Osteoblast (primary cell): Measurements from ENCODE around the gene MNAT1. TPM values are rescaled to one million over a fixed set of nuclear protein-coding genes. Genes with fewer than 3 reads are reported as not detected.

Experiments
- DNase-seq: peaks from one replicate; pipeline ENCODE4 v3.0.0; 2011; ENCODE audit warnings: low spot score, mixed read lengths; ENCODE audit not compliant: insufficient read length; ENCODE audit errors: missing footprints
- H2AFZ ChIP-seq: 2 replicates; pipeline ENCODE4 v1.6.0; 2011; ENCODE audit warnings: mild to moderate bottlenecking, low read length
- H3K27ac ChIP-seq: 2 replicates; pipeline ENCODE4 v1.5.1; 2011; ENCODE audit warnings: mild to moderate bottlenecking, low read depth, low read length, moderate library complexity
- H3K27me3 ChIP-seq: 2 replicates; pipeline ENCODE4 v1.6.0; 2012; ENCODE audit warnings: mild to moderate bottlenecking, control low read depth, inconsistent platforms, low read length, moderate library complexity; ENCODE audit not compliant: insufficient read depth
- H3K36me3 ChIP-seq: 2 replicates; pipeline ENCODE4 v1.5.1; 2011; ENCODE audit warnings: mild to moderate bottlenecking, low read length, control low read depth, moderate library complexity; ENCODE audit not compliant: insufficient read depth
- H3K4me1 ChIP-seq: 2 replicates; pipeline ENCODE4 v1.5.1; 2011; ENCODE audit warnings: mild to moderate bottlenecking, low read length, control low read depth, moderate library complexity; ENCODE audit not compliant: insufficient read depth
- H3K4me2 ChIP-seq: 2 replicates; pipeline ENCODE4 v1.6.0; 2011; ENCODE audit warnings: mild to moderate bottlenecking, low read length; ENCODE audit not compliant: insufficient read depth
- H3K4me3 ChIP-seq: fragments of 200-600 bp; sonication (generic); 3 replicates; pipeline ENCODE4 v1.5.1; 2012; ENCODE audit warnings: mild to moderate bottlenecking, low read length, inconsistent platforms; ENCODE audit not compliant: insufficient read depth
- H3K79me2 ChIP-seq: 2 replicates; pipeline ENCODE4 v1.6.0; 2012; ENCODE audit warnings: mild to moderate bottlenecking, low read length, control low read depth, inconsistent platforms; ENCODE audit not compliant: insufficient read depth
- H3K9me3 ChIP-seq: 2 replicates; pipeline ENCODE4 v1.5.1; 2011; ENCODE audit warnings: low read depth, low read length, control low read depth
- H4K20me1 ChIP-seq: 2 replicates; pipeline ENCODE4 v1.6.0; 2012; ENCODE audit warnings: mild to moderate bottlenecking, low read length, control low read depth; ENCODE audit not compliant: insufficient read depth
- CTCF ChIP-seq: IDR thresholded peaks from 2 replicates; pipeline ENCODE4 v1.5.1; 2011; ENCODE audit warnings: mild to moderate bottlenecking, low read depth, low read length, moderate library complexity; ENCODE audit errors: extremely low read depth
- total RNA-seq: library from RNA; depleted of rRNA; stranded (reverse); fragments of >200 nt; gene quantifications from 2 replicates; pipeline ENCODE4 v1.2.3, GENCODE V29; 2012

Gene MNAT1
- total RNA-seq, 1 donor, result 51.4 TPM

- no peak for TF ChIP-seq CTCF
- Histone ChIP-seq H4K20me1 (no peaks in the 10 kb centered on the region), H2AFZ (no peak overlapping the region), H3K27me3 (no peaks in the 10 kb centered on the region), H3K4me3 (no peak overlapping the region), H3K4me2 (no peak overlapping the region), H3K79me2 (no peaks in the 10 kb centered on the region), H3K27ac (no peak overlapping the region), H3K4me1 (no peaks in the 10 kb centered on the region), H3K36me3 (no peaks in the 10 kb centered on the region), H3K9me3 (no peaks in the 10 kb centered on the region)
- no peak for DNase-seq
Observed at GRCh38 chr14:60925286-60925685, 190.7 kb downstream of the MNAT1 start.

- Histone ChIP-seq H3K27ac (no peak overlapping the region), H3K36me3 (no peaks in the 10 kb centered on the region), H4K20me1 (no peaks in the 10 kb centered on the region), H3K27me3 (no peaks in the 10 kb centered on the region), H3K4me1 (no peaks in the 10 kb centered on the region), H3K79me2 (no peaks in the 10 kb centered on the region), H3K4me3 (no peak overlapping the region), H3K4me2 (no peak overlapping the region), H3K9me3 (no peaks in the 10 kb centered on the region), H2AFZ (no peak overlapping the region)
- no peak for DNase-seq
- no peak for TF ChIP-seq CTCF
Observed at GRCh38 chr14:60926002-60926401, 191.4 kb downstream of the MNAT1 start.

- no peak overlapping the region for H2AFZ ChIP-seq
- H3K27me3 ChIP-seq, result no peaks in the 10 kb centered on the region
- no peak overlapping the region for H3K4me3 ChIP-seq
- H3K27ac ChIP-seq, result no peak overlapping the region
- no peak overlapping the region for H3K4me2 ChIP-seq
- H3K4me1 ChIP-seq, result no peaks in the 10 kb centered on the region
- no peak for TF ChIP-seq CTCF
- H4K20me1 ChIP-seq, result no peaks in the 10 kb centered on the region
- no peaks in the 10 kb centered on the region for H3K9me3 ChIP-seq
- DNase-seq, result no peak
- H3K79me2 ChIP-seq, result no peaks in the 10 kb centered on the region
- no peaks in the 10 kb centered on the region for H3K36me3 ChIP-seq
Observed at GRCh38 chr14:60931218-60931617, 196.7 kb downstream of the MNAT1 start.

GRCh38 chr14:60933920-60934655, 199.5 kb downstream of the MNAT1 start:
- Histone ChIP-seq H2AFZ (no peak overlapping the region), H3K79me2 (no peaks in the 10 kb centered on the region), H3K36me3 (no peaks in the 10 kb centered on the region), H4K20me1 (no peaks in the 10 kb centered on the region), H3K27me3 (no peaks in the 10 kb centered on the region), H3K4me2 (no peak overlapping the region), H3K27ac (no peak overlapping the region), H3K4me3 (no peak overlapping the region), H3K9me3 (no peaks in the 10 kb centered on the region), H3K4me1 (no peaks in the 10 kb centered on the region)
- TF ChIP-seq CTCF, result no peak
- no peak for DNase-seq
